Sciatic nerve (tissue), 2 donors: Measurements from ENCODE around the gene ARG2. TPM values are rescaled to one million over a fixed set of nuclear protein-coding genes. Genes with fewer than 3 reads are reported as not detected.
"Not testable (repeated sequence)": the region's sequence is repeated elsewhere in the genome, so short reads cannot be mapped to it uniquely, and the experiment has no call there.

Experiments
- ATAC-seq: fragments of 200-7000 bp; cut with Tn5 transposase; one replicate; pipeline ENCODE4 v1.9.1; 2020; ENCODE audit warnings: mild to moderate bottlenecking, moderate library complexity
- DNase-seq: peaks from one replicate; pipeline ENCODE4 v3.0.0-alpha.2; 2020; ENCODE audit warnings: low spot score
- intact Hi-C: fragments of 100-400 bp; cut with DNase I; formaldehyde crosslinking; loops from one replicate; pipeline ENCODE4 v1.14.2; 2022
- total RNA-seq: library from RNA; stranded (reverse); fragmentation: NEBNext Ultra II Directional; extraction: Animal tissue kit (Norgen Biotek cat#: 25700); gene quantifications from one replicate; pipeline ENCODE4 v1.2.1, GENCODE V29; 2021
- donor health status: DM: no; HTN: no; CAD: no.
- donor health status: DM: no; HTN: no; CAD: no.

Gene ARG2
- total RNA-seq, 1 donor from 2014 or later = 2.8 TPM

GRCh38 chr14:67582061-67582460 is 37.7 kb upstream of the ARG2 start:
- no peak for ATAC-seq
- DNase-seq = peak; percentile 21
- intact Hi-C loops = no loop called here

- DNase-seq (peak; percentile 42), ATAC-seq (peak; percentile 80)
- intact Hi-C loops = no loop called here
Measured at GRCh38 chr14:67583711-67584644, 35.7 kb upstream of the ARG2 start.

- ATAC-seq = no peak
- peak; percentile 21 for DNase-seq
- intact Hi-C loops = no loop called here
Measured at GRCh38 chr14:67584978-67585377, 34.7 kb upstream of the ARG2 start.

- DNase-seq (no peak), ATAC-seq (peak; percentile 62)
- intact Hi-C loops = no loop called here
Measured at GRCh38 chr14:67586369-67586768, 33.4 kb upstream of the ARG2 start.

GRCh38 chr14:67589204-67589770 is 30.4 kb upstream of the ARG2 start:
- ATAC-seq = no peak
- intact Hi-C loops = no loop called here
- DNase-seq = no peak

GRCh38 chr14:67593650-67594049 is 26.1 kb upstream of the ARG2 start:
- DNase-seq, intact Hi-C loops, ATAC-seq: not testable (repeated sequence)

- ATAC-seq = no peak
- DNase-seq = no peak
- intact Hi-C loops = no loop called here
Measured at GRCh38 chr14:67595392-67595791, 24.3 kb upstream of the ARG2 start.

GRCh38 chr14:67599698-67600561 is 19.8 kb upstream of the ARG2 start, which contains the start of gene PIGH:
Gene PIGH, minus strand, starts transcription at chr14:67600268. Its CDS starts 65 bp downstream, at chr14:67600203.
- DNase-seq (peak; percentile 94), ATAC-seq (peak; percentile 99)
- intact Hi-C loops = no loop called here

GRCh38 chr14:67600562-67600974 is 19.2 kb upstream of the ARG2 start:
- DNase-seq, intact Hi-C loops, ATAC-seq: not testable (repeated sequence)

- intact Hi-C loops = no loop called here
- DNase-seq (no peak), ATAC-seq (no peak)
Measured at GRCh38 chr14:67602076-67602475, 17.6 kb upstream of the ARG2 start.

GRCh38 chr14:67602995-67603545 is 16.6 kb upstream of the ARG2 start:
- ATAC-seq (no peak), DNase-seq (no peak)
- intact Hi-C loops = no loop called here

- DNase-seq = no peak
- ATAC-seq = no peak
- intact Hi-C loops = no loop called here
Measured at GRCh38 chr14:67607646-67608045, 12.1 kb upstream of the ARG2 start.

GRCh38 chr14:67609642-67610310 is 9.9 kb upstream of the ARG2 start:
- DNase-seq (no peak), ATAC-seq (no peak)
- intact Hi-C loops = no loop called here

- intact Hi-C loops = no loop called here
- no peak for ATAC-seq
- DNase-seq = no peak
Measured at GRCh38 chr14:67610491-67610890, 9.2 kb upstream of the ARG2 start.

GRCh38 chr14:67618617-67619063 is 1.1 kb upstream of the ARG2 start:
- ATAC-seq = peak; percentile 74
- intact Hi-C loops = no loop called here
- DNase-seq = no peak

- ATAC-seq = peak; percentile 4
- intact Hi-C loops = no loop called here
- DNase-seq = peak; percentile 59
Measured at GRCh38 chr14:67620217-67620785, 581 bp downstream of the ARG2 start.

GRCh38 chr14:67622675-67623074 is 3.0 kb downstream of the ARG2 start:
- intact Hi-C loops = no loop called here
- no peak for DNase-seq

GRCh38 chr14:67623114-67623513 is 3.4 kb downstream of the ARG2 start:
- intact Hi-C loops = no loop called here
- ATAC-seq = no peak
- DNase-seq = no peak

More at GRCh38 chr14:67622675-67623074, 3.0 kb downstream of the ARG2 start:
- ATAC-seq = no peak
